Heart right ventricle (tissue), 16 donors: ENCODE measurements around the gene TNMD. TPM values are rescaled to one million over a fixed set of nuclear protein-coding genes. Genes with fewer than 3 reads are reported as not detected.

Source experiments
- ATAC-seq, 8 donors: fragments of 200-7000 bp; cut with Tn5 transposase; one replicate each; pipeline ENCODE4 v1.9.1; 2020; ENCODE audit warnings: mild to moderate bottlenecking in 8 of 8, moderate library complexity in 8 of 8, moderate number of reproducible peaks in 1 of 8
- DNase-seq, 2 donors: peaks; one replicate each; pipeline ENCODE4 v3.0.0-alpha.2; 2020
- H3K27ac ChIP-seq, 10 donors: fragments of 200-600 bp; sonication (generic) in 2 of 10; one replicate each; pipeline versions ENCODE4 v1.5.0 to v1.8.0; 2020 to 2022; ENCODE audit warnings: mild to moderate bottlenecking in 3 of 10
- H3K27me3 ChIP-seq, 7 donors: fragments of 200-600 bp; one replicate each; pipeline ENCODE4 v1.8.0; 2021 to 2022; ENCODE audit warnings: mild to moderate bottlenecking in 2 of 7
- H3K36me3 ChIP-seq, 9 donors: fragments of 200-600 bp; sonication (generic) in 1 of 9; one replicate each; pipeline versions ENCODE4 v1.5.0 to v1.8.0; 2020 to 2022; ENCODE audit warnings: mild to moderate bottlenecking in 2 of 9
- H3K4me1 ChIP-seq, 9 donors: fragments of 200-600 bp; sonication (generic) in 1 of 9; one replicate each; pipeline versions ENCODE4 v1.5.0 to v1.8.0; 2020 to 2022; ENCODE audit warnings: mild to moderate bottlenecking in 4 of 9
- H3K4me3 ChIP-seq, 10 donors: fragments of 200-600 bp; sonication (generic) in 2 of 10; one replicate each; pipeline versions ENCODE4 v1.5.0 to v1.8.0; 2020 to 2022; ENCODE audit warnings: mild to moderate bottlenecking in 7 of 10, moderate library complexity in 2 of 10
- H3K9me3 ChIP-seq, 11 donors: fragments of 200-600 bp in 10 of 11; sonication (generic) in 2 of 11; one replicate each; pipeline versions ENCODE4 v1.5.0 to v1.8.0; 2013 to 2022; ENCODE audit warnings: mild to moderate bottlenecking in 2 of 11, control low read depth in 1 of 11, moderate library complexity in 1 of 11
- WGBS, 2 donors: extraction: QIAGEN DNeasy Blood & Tissue Kit; methylation state at CpG; one replicate each; pipeline ENCODE4 v1.1.7; 2013; ENCODE audit warnings: inconsistent platforms in 1 of 2; 5-methylcytosine and 5-hydroxymethylcytosine counted together
- intact Hi-C, 10 donors: fragments of 100-400 bp; cut with DNase I; formaldehyde crosslinking; loops; one replicate each; pipeline versions ENCODE4 v1.11.1 to v1.14.2; 2022
- polyA plus RNA-seq, 2 donors: library from polyadenylated mRNA; stranded (reverse); fragments of 200-250 nt; gene quantifications; one replicate each; pipeline ENCODE4 v1.2.3, GENCODE V29; 2013
- total RNA-seq, 10 donors: library from RNA; stranded (reverse); fragmentation: NEBNext Ultra II Directional in 3 of 10; extraction: Animal tissue kit (Norgen Biotek cat#: 25700) in 3 of 10; gene quantifications; one replicate each; pipeline versions ENCODE4 v1.2.1 to v1.2.4, GENCODE V29; 2021 to 2023
- TF ChIP-seq, protein P1 (sequence below), 9 donors: fragments of 200-600 bp; sonication (generic) in 2 of 9; IDR thresholded peaks; one replicate each; pipeline versions ENCODE4 v1.5.0 to v1.8.0; 2021 to 2022; ENCODE audit warnings: antibody characterized with exemption in 9 of 9, mild to moderate bottlenecking in 5 of 9, moderate library complexity in 1 of 9
- donor health status: Arrhythmogenic right ventricular cardiomyopathy.
- donor health status: ischemic (EF 13 %, LVEDD 7.1; RV severe dilation, severe dysfunction).
- donor health status: healthy with polysubstance abuse.
- donor health status: DM: no; HTN: yes; CAD: no.
- donor health status: DM: no; HTN: no; CAD: no.
- donor health status: ischemic (EF 25% LVEDD 6.9; RV normal size, moderate dysfunction).
- donor health status: ischemic (EF 25% LVEDD 5.7; RV mildly dilated, moderate dysfunction).
- donor health status: healthy.
- donor health status: DM: yes; HTN: yes; CAD: no.
- donor health status: Ischemic cardiomyopathy.
- donor health status: ischemic (EF 35%, LVEDD 5.7; RV mildly dilated, moderate dysfunction).
- donor health status: nonischemic (EF 11% LVEDD 7.7; RV severe dilation, severe dysfunction).
- donor health status: DM: yes; HTN: yes; CAD: no.
- donor health status: PGD.
- donor health status: ischemic (EF 29% LVEDD 5.4; RV normal size, mild dysfunction).
- donor health status: nonischemic (EF 23%, LVEDD 6.1; RV moderate dilation, normal function).

The TNMD gene
- total and polyA plus RNA-seq, 12 donors = 0.10 to 1.6 (median 0.62) TPM; not detected in 3

DNA sequence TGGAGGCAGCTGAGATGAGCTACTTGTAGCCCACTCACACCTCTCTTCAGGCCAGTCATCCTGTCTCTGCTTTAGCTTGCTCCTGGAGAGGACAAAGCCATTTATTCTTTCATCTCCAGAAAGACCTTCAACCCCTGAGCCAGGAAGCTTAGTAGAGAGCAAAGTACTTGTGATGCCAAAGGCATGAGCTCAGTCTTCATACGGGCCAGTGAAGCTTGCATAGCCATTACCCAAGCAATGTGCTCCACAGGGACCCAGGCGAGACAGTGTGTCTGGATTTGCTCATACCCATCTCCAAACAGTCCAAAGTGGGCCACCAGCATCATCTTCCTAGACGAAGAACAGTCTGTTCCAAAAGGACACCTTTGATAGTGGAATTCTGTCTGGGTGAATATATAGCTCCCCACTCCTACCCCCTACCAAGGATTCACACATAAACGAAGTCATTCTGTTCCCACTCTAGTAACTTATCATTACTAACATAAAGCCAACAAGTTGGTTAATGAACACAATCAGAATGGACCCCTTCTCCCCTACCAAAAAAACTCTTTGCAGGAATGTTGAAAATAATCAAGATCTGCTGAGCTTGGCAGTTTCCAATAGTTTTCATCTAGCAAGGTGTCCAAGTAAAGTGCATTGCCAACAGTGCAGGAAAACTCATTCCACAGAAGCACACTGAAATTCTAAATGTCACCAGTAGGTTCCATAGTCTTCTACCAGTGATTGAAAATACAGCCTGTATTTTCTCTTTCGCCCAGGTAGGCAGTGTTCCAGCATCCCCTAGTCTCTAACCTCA lies 6.7 kb downstream of the TNMD start:
- intact Hi-C loops = loop anchor here in 1 of 10 donors (10.0 kb wide), 1 partner anchor 147 kb away; no protein-coding TSS in a partner anchor
- Histone ChIP-seq H3K4me3 (no peak overlapping the region), H3K36me3 (no peaks in the 10 kb centered on the region), H3K4me1 (no peaks in the 10 kb centered on the region), H3K9me3 (no peaks in the 10 kb centered on the region), H3K27ac (no peak overlapping the region), H3K27me3 (peaks cover 0 to 90% (median 0%) of the 10 kb centered on the region in 7 donors)
- WGBS, 2 donors = 70 to 79% methylated on average over 5 of the region's 5 CpGs
- TF ChIP-seq, protein P1, sequence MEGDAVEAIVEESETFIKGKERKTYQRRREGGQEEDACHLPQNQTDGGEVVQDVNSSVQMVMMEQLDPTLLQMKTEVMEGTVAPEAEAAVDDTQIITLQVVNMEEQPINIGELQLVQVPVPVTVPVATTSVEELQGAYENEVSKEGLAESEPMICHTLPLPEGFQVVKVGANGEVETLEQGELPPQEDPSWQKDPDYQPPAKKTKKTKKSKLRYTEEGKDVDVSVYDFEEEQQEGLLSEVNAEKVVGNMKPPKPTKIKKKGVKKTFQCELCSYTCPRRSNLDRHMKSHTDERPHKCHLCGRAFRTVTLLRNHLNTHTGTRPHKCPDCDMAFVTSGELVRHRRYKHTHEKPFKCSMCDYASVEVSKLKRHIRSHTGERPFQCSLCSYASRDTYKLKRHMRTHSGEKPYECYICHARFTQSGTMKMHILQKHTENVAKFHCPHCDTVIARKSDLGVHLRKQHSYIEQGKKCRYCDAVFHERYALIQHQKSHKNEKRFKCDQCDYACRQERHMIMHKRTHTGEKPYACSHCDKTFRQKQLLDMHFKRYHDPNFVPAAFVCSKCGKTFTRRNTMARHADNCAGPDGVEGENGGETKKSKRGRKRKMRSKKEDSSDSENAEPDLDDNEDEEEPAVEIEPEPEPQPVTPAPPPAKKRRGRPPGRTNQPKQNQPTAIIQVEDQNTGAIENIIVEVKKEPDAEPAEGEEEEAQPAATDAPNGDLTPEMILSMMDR (IDR thresholded peaks at IDR 0.05) = no peak
- ATAC-seq (no peak), DNase-seq (no peak)

DNA sequence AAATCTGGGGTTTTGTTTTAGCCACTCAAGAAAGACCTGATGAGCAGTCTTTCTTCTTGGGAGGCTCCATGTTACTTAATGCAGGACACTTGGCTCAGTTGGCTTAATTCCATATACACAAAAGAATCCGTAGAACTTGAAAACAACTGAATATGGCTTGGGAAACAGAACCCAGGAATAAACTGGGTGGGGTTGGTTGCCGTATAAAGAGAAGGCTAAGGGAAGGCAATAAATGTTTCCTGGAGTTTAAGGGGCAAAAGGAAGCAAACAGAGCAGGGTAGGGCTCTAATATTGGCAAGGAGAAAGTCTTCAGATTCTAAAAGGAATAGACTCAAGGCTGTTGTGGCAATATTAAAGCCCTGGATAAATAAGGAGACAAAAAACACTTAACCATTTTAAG lies 8.4 kb downstream of the TNMD start:
- DNase-seq (no peak), ATAC-seq (no peak)
- H3K27ac ChIP-seq = no peak overlapping the region
- no peaks in the 10 kb centered on the region for H3K9me3 ChIP-seq
- H3K4me3 ChIP-seq = no peak overlapping the region
- intact Hi-C loops = loop anchor here in 1 of 10 donors (10.0 kb wide), 1 partner anchor 148 kb away; no protein-coding TSS in a partner anchor
- TF ChIP-seq, protein P1 (IDR thresholded peaks at IDR 0.05) = no peak
- 32 to 41% methylated on average over 2 of the region's 2 CpGs for WGBS, 2 donors
- H3K4me1 ChIP-seq = no peaks in the 10 kb centered on the region
- no peaks in the 10 kb centered on the region for H3K36me3 ChIP-seq
- peaks cover 0 to 89% (median 0%) of the 10 kb centered on the region in 7 donors for H3K27me3 ChIP-seq

DNA sequence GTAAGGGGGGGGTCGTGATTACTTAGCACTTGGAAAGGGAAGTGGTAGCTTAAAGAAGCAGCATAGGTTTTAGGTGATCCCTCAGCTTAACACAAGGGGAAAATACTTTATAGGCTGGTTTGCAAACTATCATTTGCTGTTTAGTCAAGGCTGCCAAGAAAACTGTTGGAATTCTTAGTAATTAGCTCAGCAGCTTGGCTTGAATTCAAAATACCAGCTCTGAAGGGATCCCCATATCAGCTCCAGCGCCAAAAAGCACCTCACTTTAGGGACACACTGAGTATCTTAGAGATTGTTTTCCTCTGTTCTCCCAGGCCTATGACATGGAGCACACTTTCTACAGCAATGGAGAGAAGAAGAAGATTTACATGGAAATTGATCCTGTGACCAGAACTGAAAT lies 8.8 kb downstream of the TNMD start:
- intact Hi-C loops = loop anchor here in 1 of 10 donors (10.0 kb wide), 1 partner anchor 149 kb away; no protein-coding TSS in a partner anchor
- 0 to 8% methylated on average over 2 of the region's 2 CpGs for WGBS, 2 donors
- TF ChIP-seq, protein P1 (IDR thresholded peaks at IDR 0.05) = no peak
- no peak for DNase-seq
- Histone ChIP-seq H3K27ac (no peak overlapping the region), H3K4me3 (no peak overlapping the region), H3K36me3 (no peaks in the 10 kb centered on the region), H3K9me3 (no peaks in the 10 kb centered on the region), H3K4me1 (no peaks in the 10 kb centered on the region), H3K27me3 (peaks cover 0 to 86% (median 0%) of the 10 kb centered on the region in 7 donors)
- no peak for ATAC-seq

DNA sequence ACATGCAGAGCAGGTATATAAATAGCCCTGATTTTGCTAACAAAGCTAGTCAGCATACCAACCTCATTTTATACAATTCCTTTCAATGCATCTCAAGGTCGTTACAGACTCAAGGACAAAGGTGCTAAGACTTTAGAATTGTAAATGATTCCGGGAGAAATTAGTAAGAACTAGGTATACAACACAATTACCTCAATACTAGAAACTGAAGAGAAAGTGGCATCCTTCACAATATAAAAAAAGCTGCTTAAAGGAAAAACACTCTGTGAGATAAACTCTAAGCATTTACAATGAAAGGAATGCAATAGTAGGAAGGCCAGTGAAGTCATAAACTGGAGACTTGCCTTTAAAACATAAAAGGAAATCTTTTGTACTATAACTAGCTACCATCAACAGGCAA lies 11.9 kb downstream of the TNMD start:
- WGBS, 2 donors = 50 to 53% methylated on average over 2 of the region's 2 CpGs
- no peak overlapping the region for H3K4me3 ChIP-seq

More for the DNA sequence above, 11.9 kb downstream of the TNMD start:
- Histone ChIP-seq H3K27me3 (peaks cover 0 to 70% (median 0%) of the 10 kb centered on the region in 7 donors), H3K9me3 (no peaks in the 10 kb centered on the region), H3K27ac (no peak overlapping the region), H3K4me1 (no peaks in the 10 kb centered on the region), H3K36me3 (no peaks in the 10 kb centered on the region)
- ATAC-seq (no peak), DNase-seq (no peak)
- intact Hi-C loops = loop anchor here in 1 of 10 donors (10.0 kb wide), 1 partner anchor 152 kb away; no protein-coding TSS in a partner anchor
- TF ChIP-seq, protein P1 (IDR thresholded peaks at IDR 0.05) = no peak
